ENCODE data around the gene SGCA.

SGCA gene

DNA sequence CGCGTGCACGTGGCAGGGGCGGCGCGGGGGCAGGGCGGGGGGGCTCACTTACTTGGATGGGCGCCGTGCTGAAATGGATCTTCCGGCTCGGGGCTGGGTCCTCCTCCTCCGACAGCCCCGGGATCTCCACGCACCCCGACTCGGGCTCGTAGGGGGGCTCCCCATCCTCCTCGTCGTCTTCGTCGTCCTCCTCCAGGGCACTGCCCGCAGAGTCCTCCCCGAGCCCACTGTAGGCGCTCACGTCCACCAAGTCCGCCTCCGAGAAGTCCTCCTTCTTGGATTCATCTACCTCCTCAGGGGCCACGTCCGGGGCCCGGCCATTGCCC, 16.8 kb upstream of the SGCA start:
- DNase-seq (ENCODE audit: low read depth in 2 of 2) = no peak

DNA sequence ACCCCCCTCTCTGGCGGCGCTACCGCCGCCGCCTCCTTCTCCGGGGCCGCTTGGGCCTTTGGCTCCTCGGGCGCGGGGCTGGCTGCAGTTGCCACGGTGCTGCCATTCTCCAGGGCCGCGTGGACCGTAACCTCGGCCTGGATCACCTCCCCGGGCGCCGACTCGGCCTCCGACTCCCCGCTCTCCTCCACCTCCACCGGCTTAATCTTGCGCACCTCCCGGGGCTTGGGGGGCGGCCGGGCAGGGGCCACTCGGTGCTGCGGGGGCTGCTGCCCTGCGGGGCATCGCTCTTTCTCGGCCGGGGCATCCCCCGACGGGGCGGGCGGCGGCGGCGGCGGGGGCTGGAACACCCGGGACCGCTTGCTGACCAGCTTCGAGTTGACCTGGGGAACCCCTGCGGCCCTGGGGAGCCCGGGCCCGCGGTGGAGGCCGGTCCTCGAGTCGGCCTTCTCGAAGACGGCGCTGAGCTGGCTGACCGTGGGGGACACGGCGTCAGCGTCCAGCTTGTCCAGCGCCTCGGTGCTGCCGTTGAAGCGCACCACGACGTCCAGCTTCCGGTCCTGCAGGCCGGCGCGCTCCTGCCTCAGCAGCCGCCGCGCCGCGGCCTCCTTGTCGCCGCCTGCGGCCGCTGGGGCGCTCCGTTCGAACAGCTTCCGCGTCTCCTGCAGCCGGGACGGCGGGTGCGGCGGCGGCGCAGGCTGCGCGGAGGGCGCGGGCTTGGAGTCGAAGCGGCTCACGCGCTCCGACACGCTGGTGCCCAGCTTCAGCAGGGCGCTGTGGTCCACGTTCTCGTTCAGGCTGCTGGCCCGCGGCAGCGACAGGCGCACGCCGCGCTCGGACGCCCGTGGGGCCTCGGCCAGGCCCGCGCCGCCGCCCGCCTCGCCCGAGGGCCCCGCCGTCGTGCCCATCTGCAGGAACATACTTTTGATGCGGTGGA, 16.1 kb upstream of the SGCA start:
- DNase-seq (ENCODE audit: low read depth in 2 of 2) = peak in 1 of 2 donors; percentile 59

DNA sequence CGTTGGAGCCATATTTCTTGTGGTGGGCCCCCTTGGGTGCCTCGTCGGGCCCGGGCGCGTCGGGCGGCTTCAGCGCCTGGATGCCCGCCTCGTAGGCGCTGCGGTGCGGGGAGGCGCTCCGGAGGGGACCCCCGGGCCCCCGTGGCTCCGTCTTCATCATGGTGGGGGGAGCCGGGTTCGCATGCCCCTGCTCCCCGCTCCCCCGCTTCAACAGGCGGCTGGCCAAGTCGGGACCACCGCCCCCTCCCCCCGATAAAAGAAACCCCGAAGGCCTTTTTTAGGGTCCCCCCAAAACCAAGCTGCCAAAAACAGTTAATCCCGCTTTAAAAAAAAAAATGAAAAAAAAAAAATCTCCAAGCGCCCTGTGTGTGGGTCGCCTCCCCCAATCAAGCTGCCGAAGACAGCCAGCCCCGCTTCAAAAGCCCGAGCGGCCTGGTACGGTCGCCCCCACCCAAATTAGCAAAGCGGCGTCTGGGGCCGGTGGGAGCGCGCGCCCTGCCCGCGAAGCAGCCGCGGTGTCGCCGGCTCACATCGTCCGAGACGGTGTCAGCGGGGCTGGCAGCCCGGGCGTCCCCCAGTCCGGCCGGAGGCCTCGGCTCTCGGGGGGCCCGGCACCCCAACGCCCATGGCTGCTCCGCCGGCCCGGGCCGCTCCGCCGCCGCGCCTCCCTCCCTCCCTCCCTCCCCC, 15.3 kb upstream of the SGCA start, which contains the start of gene PPP1R9B:
TSS of gene PPP1R9B (minus strand) at position 324 of the 687 bp plus-strand sequence. CDS start at position 160, 164 bp downstream.
- DNase-seq (ENCODE audit: low read depth in 2 of 2) = no peak

DNA sequence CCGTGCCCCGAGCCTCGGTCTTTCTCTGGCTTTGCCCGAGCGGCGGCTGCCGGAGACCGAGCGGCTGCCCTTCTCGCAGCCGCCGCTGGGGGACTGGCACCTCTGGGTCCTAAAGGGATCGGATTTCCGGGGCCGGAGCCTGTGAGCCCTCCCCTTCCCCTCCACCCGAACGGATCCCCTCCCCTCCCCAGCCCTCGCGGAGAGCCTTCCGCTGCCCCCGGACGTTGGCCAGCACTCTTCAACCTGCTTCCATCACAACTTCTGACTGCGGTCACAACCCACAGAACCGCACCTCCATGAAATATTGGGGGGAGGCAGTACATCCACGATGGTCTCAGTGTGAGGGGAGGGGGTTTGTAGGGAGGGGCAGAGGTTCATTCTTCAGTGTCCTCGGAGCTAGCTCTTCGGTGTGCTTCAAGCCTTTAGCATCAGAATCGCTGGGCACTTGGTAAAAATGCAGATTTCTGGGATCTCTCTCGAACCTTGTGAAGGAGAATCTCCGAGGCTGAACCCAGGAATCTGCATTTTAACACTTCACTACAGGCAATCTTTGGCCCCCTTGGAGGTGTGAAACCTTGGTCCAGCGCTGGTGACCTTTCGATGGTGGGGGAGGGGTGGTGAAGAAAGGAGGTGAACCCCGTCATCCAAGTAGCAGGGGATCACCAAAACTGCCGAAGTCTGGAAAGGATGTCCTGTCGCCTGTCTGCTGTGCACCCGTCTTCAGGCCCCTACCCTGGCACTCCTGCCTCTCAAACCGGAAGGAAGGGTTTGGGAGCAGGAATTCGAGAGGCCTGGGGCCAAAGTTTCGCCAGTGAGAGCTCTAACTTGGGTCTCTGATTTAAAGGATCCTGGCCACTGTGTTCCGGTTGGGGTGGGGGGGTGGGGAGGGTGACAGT, 14.5 kb upstream of the SGCA start:
- peak; percentile 72 to 80 for DNase-seq (ENCODE audit: low read depth in 2 of 2)

DNA sequence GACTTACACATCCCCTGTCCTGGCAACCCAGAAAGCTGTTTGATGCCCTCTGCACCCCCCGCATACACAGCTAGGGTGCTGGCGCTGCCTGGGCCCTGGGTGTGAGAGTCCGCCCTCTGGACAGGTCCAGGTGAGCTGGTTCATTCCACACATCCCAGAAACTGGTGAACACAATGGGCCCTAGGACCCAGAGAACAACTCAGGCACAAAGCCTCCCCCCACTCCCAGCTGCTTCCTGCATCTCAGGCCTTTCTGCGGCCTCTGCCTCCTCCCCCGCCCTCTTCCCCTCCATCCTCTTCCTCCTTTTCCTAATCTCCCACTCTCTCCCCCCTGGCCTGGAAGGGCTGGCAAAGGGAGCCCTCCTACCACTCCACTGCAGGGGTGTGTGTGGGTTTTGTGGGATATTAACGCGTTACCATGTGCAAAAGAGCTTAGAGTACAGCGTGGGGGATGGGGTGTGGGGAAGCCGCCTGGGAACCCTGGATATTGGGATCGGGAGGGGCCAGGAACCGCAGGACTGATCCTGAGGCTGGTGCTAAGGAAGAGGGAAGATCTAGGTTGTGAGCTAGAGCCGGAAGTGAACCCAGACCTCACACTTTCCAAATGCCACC, 13.8 kb upstream of the SGCA start:
- no peak for DNase-seq (ENCODE audit: low read depth in 2 of 2)

DNA sequence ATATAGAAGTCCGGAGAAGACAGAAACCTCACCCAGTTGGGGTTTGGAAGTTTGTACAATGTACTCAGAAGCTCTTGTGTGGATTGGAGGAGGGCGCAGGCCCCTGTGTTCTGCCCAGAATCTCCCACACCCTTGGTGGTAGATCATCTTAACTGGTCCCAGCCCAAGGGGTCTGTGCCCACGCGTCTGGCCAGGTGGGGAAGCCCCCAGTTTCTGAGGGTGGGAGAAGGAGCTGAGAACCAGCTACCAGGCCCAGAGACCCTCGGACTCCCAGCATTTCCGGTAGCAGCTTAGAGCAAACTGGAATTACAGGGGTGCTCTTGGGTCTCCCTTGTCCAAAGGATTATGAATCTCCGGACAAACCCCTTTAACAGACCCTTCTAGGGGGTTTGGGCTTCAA, 13.1 kb upstream of the SGCA start:
- no peak for DNase-seq (ENCODE audit: low read depth in 2 of 2)

DNA sequence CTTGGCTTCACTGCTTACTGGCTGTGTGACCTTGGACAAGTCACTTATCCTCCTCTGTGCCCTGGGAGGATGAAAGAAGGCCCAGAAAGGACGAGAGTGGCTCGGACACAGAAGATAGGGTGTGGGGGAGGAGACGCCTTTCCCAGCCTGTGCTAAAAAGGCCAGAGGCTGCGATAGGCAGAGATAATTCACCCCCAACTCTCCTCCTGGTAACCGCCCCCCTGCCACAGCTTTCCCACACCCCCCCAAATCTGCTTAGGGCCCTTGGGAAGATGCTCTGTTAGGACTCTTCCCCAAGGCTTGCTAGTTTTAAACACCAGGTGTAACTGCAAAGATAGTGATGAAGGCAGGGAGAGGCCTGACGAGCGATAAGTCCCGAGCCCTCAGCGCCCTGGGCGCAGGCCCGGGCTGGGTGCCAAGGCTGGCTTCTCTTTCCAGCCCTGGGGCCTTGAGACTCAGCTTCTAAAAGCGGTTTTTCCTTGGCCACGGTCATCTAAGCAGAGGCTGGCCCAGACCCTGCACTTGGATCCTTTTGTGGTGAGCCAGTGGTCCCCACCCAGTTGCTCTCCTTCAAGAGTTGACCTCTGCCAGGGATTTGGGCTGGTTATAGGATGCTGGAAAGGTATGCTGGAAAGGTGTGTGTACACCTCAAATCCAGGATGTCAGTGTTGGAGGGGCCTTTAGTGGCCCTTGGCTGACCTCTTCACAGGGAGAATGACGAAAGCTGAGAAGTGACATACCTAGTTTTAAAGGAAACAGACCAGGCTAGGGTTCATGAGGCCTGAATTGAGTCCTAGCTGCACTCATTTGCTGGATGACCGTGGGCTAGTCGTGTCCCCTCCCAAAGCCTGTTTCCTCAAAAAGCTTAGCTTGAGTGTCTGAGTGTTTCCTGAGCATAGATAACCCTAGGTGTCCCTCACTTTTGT, 11.9 kb upstream of the SGCA start:
- no peak for DNase-seq (ENCODE audit: low read depth in 2 of 2)

DNA sequence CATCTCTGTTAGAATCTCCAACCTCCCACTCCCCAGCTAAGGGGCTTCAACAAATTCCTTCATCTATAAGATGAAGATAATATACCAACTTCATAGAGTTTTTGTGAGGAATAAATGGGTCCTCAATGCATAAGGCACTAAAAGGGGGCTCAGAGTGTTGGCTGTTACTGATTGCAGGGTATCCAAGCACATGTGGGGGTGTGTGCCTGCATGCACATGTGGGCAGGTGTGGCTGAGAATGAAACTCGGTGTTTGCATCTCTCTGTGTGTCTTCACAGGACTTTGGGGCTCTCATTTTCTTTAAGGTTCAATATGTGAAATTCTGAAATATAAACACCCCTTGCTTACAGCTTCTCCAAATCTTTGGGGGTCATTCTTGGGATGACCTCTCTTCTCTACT, 11.2 kb upstream of the SGCA start:
- DNase-seq (ENCODE audit: low read depth in 2 of 2) = no peak

DNA sequence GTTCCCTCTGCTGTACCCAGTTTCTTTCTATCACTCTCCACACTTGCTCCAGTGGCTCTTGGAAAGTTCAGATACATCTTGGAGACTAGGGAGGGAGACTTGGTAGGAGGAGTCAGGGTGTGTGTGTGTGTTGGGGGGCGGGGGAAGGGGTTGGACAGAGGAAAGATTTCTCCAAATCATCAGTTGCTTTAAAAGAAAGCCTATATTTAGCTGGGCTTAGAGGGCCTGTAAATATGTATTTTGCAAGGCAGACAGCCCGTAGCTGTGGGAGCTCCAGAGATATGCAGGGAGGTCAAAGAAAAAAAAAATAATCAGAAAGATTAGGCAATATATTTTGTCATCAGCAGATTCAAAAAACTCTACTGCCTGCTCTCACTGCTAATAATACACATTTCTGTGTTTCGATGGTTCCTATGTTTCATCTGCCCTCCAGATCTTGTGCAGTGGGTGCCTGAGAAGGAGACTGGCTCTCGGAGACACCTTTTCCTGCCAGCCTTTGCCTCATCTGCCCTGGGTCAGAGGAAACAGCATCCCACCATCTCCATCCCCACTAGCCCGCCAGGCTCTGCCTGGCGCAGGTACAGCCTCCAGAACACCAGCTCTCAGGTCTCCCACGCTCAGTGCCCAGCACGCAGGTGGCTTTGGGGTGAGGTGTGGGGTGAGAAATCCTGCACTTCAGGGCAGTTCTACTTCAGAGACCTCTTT, 10.5 kb upstream of the SGCA start:
- no peak for DNase-seq (ENCODE audit: low read depth in 2 of 2)

DNA sequence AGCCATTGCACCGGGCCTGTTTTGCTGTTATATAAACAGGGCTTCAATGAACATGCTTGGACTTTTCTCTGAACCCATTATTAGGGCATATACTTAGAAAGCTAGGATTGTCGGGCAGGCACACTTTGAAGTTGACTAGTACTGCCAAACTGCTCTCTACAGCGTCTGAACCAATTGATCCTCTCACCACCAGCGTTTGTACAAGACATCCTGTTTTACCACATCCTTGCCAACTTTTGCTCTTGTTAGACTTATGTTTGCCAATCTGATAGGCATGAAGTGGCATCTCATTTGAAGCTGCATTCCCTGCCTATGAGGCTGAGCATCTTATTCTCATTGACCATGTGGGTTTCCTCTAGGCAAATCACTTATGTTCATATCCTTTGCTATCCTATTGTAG, 7.9 kb upstream of the SGCA start:
- DNase-seq (ENCODE audit: low read depth in 2 of 2) = no peak

DNA sequence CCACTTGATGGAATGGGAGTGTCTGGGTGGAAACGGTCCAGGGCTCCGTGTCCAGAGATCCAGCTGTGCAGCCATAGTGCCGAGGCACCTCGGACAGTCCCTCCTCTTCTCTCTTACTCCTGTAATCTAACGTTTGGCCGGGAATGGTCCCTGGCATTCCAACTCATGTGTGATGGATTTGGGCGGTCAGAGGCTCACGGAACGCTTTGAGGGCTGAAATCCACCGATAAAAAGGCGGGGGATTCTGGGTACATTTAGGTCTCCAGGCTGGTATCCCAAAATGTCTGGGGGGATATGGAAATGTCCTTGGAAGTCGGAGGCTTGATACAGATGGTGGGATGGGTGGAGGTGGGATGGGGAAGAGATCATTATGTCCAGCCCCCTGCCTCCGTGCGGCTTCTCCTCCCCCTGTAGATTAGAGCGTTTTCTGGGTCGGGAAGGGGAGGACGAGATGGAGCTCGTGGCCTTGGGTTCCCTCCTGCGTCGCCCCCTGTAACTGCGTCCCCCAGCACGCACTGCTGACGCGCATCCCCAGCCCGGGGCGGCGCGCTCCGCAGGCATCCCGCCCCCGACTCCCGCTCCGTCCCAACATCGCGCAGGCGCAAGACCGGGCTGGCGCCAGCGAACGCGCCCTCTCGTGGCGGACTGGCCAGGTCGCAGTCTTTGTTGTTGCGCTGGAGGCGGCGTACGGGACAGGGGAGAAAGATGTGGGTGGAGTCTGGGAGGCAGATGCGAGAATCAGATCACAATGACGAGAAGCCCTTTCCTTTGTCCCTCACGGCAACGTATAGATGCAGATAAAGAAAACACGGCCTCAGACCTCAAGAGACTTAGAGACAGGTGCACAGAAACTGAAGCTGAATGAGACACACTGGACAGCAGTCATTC, 4.5 kb upstream of the SGCA start:
- DNase-seq (ENCODE audit: low read depth in 2 of 2) = peak; percentile 90

DNA sequence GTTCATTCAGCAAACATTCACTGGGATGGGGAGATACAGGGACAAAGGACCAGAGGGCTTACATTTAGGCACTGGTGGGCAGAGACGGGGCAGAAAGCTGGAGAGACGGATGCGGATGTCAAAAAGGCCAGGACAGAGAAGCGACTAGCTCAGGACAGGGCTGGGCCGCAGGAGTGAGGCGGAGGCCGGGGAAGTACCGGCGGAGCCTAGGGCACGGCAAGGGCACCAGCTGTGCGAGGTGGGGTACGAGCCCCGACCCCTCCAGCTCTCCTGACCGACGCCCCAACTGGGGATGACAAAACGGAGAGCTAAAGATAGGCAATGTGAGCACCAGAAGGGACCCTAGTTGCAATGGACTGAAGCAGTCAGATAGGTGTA, 3.9 kb upstream of the SGCA start:
- DNase-seq (ENCODE audit: low read depth in 2 of 2) = no peak

DNA sequence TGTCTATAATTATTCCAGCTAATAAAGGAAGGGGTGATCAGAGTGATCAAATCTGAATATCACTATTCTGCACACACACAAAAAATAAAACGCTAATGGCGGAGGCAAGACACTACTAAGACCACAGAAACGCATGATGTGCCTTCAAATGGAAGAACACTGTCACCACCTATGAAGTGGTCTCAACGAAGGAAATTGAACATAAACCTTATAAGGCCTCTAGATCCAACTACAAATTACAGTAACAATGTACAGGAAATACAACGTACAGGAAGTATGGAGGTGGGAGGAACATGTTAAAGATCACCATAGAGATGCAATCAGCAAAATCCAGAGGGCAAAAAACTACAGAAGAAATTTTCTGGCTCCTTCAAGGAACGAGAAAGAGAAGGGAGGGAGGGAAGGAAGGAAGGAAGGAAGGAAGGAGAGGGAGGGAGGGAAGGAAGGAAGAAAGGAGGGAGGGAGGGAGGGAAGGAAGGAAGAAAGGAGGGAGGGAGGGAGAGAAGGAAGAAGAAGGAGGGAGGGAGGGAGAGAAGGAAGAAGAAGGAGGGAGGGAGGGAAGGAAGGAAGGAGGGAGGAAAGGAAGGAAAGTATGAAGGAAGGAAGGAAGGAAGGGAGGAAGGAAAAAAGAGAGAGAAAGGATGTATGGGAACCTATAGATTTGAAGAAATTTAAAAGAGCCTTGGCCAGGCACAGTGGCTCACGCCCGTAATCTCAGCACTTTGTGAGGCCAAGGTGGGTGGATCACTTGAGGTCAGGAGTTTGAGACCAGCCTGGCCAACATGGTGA, 3.1 kb upstream of the SGCA start:
- DNase-seq (ENCODE audit: low read depth in 2 of 2) = no peak

DNA sequence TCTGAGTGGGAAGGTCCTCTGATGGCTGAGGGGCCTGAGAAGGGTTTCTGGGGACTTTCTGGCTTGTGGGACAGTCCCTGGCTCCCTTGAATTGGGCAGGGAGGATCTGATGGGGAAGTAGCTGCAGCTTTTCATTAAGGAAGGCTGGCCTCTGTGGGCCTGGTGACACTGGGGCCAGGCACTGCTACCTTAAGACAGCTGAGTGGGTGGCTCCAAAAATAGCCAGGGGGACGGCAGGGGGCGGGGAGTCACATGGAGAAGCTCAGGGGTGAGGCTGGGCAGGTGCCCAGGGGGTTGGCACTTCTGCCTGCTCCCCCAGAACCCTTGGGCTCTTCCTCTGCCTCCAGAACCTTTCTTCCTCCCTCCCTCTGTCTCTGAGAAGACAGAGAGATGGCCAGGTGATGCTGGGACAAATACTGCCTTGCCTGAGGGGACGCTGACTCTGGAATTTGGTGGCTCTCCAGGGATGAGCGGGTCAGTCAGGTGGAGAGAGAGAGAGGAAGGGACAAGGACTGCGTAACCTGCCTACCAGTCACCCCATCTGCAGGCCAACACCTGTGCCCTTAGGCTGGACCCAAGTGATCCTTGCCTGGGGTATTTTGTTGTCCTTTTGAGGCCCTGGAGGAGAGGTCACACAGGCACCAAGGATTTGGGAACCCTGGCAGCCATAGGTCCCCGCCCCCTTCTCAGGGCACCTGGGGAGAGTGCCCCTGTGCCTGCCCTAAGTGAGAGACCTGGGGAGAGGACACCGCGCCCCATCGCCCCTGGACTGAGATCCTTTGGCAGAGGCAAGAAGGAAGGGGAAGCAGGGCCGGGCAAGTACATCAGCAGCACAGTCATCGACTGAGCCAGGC, 1.7 kb upstream of the SGCA start:
- no peak for DNase-seq (ENCODE audit: low read depth in 2 of 2)

DNA sequence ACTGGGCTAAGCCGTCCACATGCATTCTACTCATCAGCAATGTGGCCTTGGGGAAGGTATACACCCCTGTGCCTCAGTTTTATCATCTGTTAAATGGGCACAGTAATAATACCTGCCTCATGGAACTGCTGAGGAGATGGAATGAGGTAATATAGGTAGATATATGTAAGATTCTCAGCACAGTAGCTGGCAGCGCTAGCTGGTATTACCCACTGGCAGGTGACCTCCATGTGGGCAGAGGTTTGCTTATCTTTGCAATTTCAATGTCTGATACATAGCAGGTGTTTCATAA, 1.2 kb upstream of the SGCA start:
- no peak for DNase-seq (ENCODE audit: low read depth in 2 of 2)

DNA sequence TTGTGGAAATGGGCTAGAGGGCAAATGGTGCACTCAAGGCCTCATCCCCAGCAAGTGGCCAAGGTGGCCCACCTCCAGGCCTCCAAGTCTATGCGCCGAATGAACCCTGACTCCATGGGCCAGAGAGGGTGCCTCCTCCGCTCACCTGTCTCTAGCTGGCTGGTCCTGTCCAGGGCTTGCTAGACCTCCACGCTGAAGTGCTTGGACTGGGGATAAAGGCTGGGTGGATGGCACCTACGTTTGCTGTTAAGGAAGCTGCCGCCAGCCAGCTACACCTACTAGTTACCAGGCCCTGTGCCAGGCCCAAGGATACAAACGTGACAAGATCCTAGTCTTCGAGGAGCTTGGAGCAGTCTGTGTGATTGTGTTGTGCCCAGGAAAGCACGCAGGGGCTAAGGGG, 739 bp upstream of the SGCA start:
- no peak for DNase-seq (ENCODE audit: low read depth in 2 of 2)

DNA sequence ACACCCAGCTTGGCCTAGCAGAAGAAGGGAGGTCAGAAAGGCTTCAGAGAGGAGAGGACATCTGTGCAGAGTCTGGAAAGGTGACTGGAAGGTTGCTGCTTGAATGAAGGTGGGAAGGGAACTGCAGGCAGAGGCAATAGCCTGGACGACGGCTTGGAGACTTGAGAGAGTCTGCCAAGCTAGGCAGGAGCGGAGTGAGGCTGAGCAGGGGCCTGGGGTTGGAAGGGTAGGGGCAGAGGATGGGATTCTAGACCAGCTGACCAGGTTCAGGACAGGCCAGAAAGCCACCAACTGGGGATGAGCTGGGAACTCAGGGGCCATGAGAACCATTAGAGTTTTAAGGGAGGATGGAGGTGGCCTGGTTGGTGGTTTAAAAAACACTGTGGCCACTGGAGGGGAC, 339 bp upstream of the SGCA start:
- DNase-seq (ENCODE audit: low read depth in 2 of 2) = no peak

All from stimulated activated CD8-positive, alpha-beta memory T cell treated with anti-CD3 and anti-CD28 coated beads, Interleukin-7, amount 100 ng/mL, for 4 hours (primary cell).